Measurements from ENCODE around the gene KDM2B.

Gene KDM2B

GRCh38 chr12:121525411-121525810 is 55.4 kb downstream of the KDM2B start:
- no peak for DNase-seq

GRCh38 chr12:121524196-121524916 is 56.5 kb downstream of the KDM2B start:
- no peak for DNase-seq

GRCh38 chr12:121523741-121524140 is 57.1 kb downstream of the KDM2B start:
- DNase-seq, result no peak

GRCh38 chr12:121522971-121523370 is 57.9 kb downstream of the KDM2B start:
- DNase-seq, result no peak

GRCh38 chr12:121520586-121521086 is 60.2 kb downstream of the KDM2B start:
- DNase-seq, result no peak

GRCh38 chr12:121520119-121520518 is 60.7 kb downstream of the KDM2B start:
- no peak for DNase-seq

- no peak for DNase-seq
Observed at GRCh38 chr12:121519227-121519626, 61.6 kb downstream of the KDM2B start.

GRCh38 chr12:121518656-121519055 is 62.2 kb downstream of the KDM2B start:
- no peak for DNase-seq

GRCh38 chr12:121516437-121517011 is 64.3 kb downstream of the KDM2B start:
- DNase-seq, result no peak

- no peak for DNase-seq
Observed at GRCh38 chr12:121515615-121516014, 65.2 kb downstream of the KDM2B start.

- DNase-seq, result no peak
Observed at GRCh38 chr12:121514184-121514742, 66.6 kb downstream of the KDM2B start.

- peak; percentile 22 for DNase-seq
Observed at GRCh38 chr12:121513464-121514183, 67.2 kb downstream of the KDM2B start.

- DNase-seq, result no peak
Observed at GRCh38 chr12:121512561-121512960, 68.3 kb downstream of the KDM2B start.

- DNase-seq, result no peak
Observed at GRCh38 chr12:121511916-121512315, 68.9 kb downstream of the KDM2B start.

- no peak for DNase-seq
Observed at GRCh38 chr12:121509339-121509738, 71.5 kb downstream of the KDM2B start.

- no peak for DNase-seq
Observed at GRCh38 chr12:121508533-121508932, 72.3 kb downstream of the KDM2B start.

GRCh38 chr12:121507984-121508383 is 72.8 kb downstream of the KDM2B start:
- no peak for DNase-seq

GRCh38 chr12:121507245-121507644 is 73.6 kb downstream of the KDM2B start:
- DNase-seq, result no peak

GRCh38 chr12:121505513-121505912 is 75.3 kb downstream of the KDM2B start:
- DNase-seq, result peak; percentile 35

- no peak for DNase-seq
Observed at GRCh38 chr12:121504505-121504904, 76.3 kb downstream of the KDM2B start.

GRCh38 chr12:121503395-121503794 is 77.4 kb downstream of the KDM2B start:
- no peak for DNase-seq

GRCh38 chr12:121501946-121502345 is 78.9 kb downstream of the KDM2B start:
- DNase-seq, result no peak

- peak; percentile 68 for DNase-seq
Observed at GRCh38 chr12:121499929-121500793, 80.7 kb downstream of the KDM2B start.
